SU-DHL-6 (cell line): ENCODE data around the gene PTPRG.

Source experiments
- EZH2phosphoT487 ChIP-seq: fragments of 200-600 bp; sonication (generic), shearing (Covaris generic); conservative IDR thresholded peaks from 2 replicates; pipeline ENCODE4 v1.6.1; 2018; ENCODE audit warnings: mild to moderate bottlenecking, antibody characterized with exemption, low read length, moderate library complexity, mixed read lengths
- TF ChIP-seq, protein P1 (sequence below): fragments of 200-600 bp; sonication (generic); IDR thresholded peaks from one replicate; pipeline ENCODE4 v1.5.1; 2017; ENCODE audit warnings: antibody characterized with exemption, mild to moderate bottlenecking, low read length, moderate library complexity; ENCODE audit not compliant: insufficient read depth, poor library complexity, severe bottlenecking

DNA sequence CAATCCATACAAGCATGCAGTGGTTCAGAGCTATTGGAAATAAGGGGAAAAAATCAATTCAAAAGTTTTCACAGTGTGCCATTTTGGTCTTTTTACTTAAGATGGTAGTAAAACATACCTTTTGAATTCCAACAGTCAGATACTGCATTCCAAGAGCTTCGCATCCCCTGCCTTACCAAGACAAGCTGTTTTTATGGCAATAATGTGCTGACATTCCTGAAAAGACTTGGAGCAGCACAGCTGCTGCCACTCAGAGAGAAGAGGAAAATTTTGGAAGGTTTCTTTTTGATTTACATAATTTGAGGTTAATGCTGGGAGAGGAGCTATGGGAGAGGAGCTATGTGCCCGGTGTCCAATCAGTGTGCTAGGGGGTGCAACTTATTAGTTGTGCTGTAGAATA lies 663.7 kb downstream of the PTPRG start:
- TF ChIP-seq, protein P1, sequence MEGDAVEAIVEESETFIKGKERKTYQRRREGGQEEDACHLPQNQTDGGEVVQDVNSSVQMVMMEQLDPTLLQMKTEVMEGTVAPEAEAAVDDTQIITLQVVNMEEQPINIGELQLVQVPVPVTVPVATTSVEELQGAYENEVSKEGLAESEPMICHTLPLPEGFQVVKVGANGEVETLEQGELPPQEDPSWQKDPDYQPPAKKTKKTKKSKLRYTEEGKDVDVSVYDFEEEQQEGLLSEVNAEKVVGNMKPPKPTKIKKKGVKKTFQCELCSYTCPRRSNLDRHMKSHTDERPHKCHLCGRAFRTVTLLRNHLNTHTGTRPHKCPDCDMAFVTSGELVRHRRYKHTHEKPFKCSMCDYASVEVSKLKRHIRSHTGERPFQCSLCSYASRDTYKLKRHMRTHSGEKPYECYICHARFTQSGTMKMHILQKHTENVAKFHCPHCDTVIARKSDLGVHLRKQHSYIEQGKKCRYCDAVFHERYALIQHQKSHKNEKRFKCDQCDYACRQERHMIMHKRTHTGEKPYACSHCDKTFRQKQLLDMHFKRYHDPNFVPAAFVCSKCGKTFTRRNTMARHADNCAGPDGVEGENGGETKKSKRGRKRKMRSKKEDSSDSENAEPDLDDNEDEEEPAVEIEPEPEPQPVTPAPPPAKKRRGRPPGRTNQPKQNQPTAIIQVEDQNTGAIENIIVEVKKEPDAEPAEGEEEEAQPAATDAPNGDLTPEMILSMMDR: no peak
- no peak for TF ChIP-seq EZH2phosphoT487
